ENCODE data around the gene KNDC1. TPM values are rescaled to one million over a fixed set of nuclear protein-coding genes. Genes with fewer than 3 reads are reported as not detected.

Gene KNDC1
- total and polyA plus RNA-seq, 10 of the 15 experiments (the other 5 are each of a cell fraction or from before 2014, with no cell fraction given), result 0.03 to 0.11 (median 0.05) TPM; not detected in 7

GRCh38 chr10:133271521-133272300, 111.7 kb downstream of the KNDC1 start:
- ChIA-PET SMC1A (ENCODE audit: uncharacterized antibody, unreplicated experiment) (no interaction called here), POLR2A (no interaction called here), RAD21 (ENCODE audit: unreplicated experiment) (no interaction called here), CTCF (no interaction called here)
- FAIRE-seq (no peak), DNase-seq (ENCODE audit: low read depth, low spot score) (no peak), ATAC-seq (no peak)
- H3K4me1 ChIP-seq (ENCODE audit: control insufficient read depth, insufficient read depth, low read length), result peaks cover 11% of the 10 kb centered on the region
- H3K27ac ChIP-seq (ENCODE audit: control insufficient read depth, insufficient read depth), result no peak overlapping the region
- in situ Hi-C loops (cut with MboI), result no loop called here
- H3K79me2 ChIP-seq (ENCODE audit: control insufficient read depth, insufficient read depth, low read length), result peaks cover 23% of the 10 kb centered on the region
- no peaks in the 10 kb centered on the region for H3K27me3 ChIP-seq (replicated peaks in 1 of 2; ENCODE audit: control insufficient read depth in 2 of 2, insufficient read depth in 2 of 2, low read length in 1 of 2)
- BruUV-seq (replicated peaks), result no TSS peak
- intact Hi-C loops (cut with micrococcal nuclease; ENCODE audit: unreplicated experiment), result no loop called here
- no peak overlapping the region for H3K4me2 ChIP-seq (ENCODE audit: control insufficient read depth, insufficient read depth)
- no peak overlapping the region for H2AFZ ChIP-seq (ENCODE audit: control insufficient read depth, low read depth, low read length)
- WGBS (ENCODE audit: insufficient coverage, insufficient replicate concordance, low lambda C conversion rate, missing lambda C conversion rate), result 86% methylated on average over 35 of the region's 35 CpGs
- no peak overlapping the region for H3K9ac ChIP-seq (ENCODE audit: control insufficient read depth, insufficient read depth, low read length)
- TF ChIP-seq ZZZ3 (IDR thresholded peaks at IDR 0.05; ENCODE audit: control insufficient read depth, insufficient read length, low read depth) (no peak), NKRF (conservative IDR thresholded peaks at IDR 0.05) (no peak), CREB1 (IDR thresholded peaks at IDR 0.05; ENCODE audit: low read depth) (no peak), RELB (IDR thresholded peaks at IDR 0.05; ENCODE audit: low read depth) (no peak), BHLHE40 (IDR thresholded peaks at IDR 0.05; ENCODE audit: borderline replicate concordance in 1 of 2, low read depth in 2 of 2, low read length in 1 of 2) (no peak), KDM1A (IDR thresholded peaks at IDR 0.05; ENCODE audit: borderline replicate concordance) (no peak)
- no peaks in the 10 kb centered on the region; the same call in 1 of the 2 replicates for H4K20me1 ChIP-seq (ENCODE audit: control insufficient read depth, insufficient read depth)
- no peak overlapping the region for H3K4me3 ChIP-seq
- H3K9me3 ChIP-seq (replicated peaks; ENCODE audit: control insufficient read depth, insufficient read depth, low read length), result no peaks in the 10 kb centered on the region
- peaks cover 6 to 37% of the 10 kb centered on the region in 2 experiments for H3K36me3 ChIP-seq (ENCODE audit: control insufficient read depth in 2 of 2, insufficient read depth in 2 of 2, low read length in 1 of 2)
